ENCODE measurements around the gene HOXD1.

The HOXD1 gene

DNA sequence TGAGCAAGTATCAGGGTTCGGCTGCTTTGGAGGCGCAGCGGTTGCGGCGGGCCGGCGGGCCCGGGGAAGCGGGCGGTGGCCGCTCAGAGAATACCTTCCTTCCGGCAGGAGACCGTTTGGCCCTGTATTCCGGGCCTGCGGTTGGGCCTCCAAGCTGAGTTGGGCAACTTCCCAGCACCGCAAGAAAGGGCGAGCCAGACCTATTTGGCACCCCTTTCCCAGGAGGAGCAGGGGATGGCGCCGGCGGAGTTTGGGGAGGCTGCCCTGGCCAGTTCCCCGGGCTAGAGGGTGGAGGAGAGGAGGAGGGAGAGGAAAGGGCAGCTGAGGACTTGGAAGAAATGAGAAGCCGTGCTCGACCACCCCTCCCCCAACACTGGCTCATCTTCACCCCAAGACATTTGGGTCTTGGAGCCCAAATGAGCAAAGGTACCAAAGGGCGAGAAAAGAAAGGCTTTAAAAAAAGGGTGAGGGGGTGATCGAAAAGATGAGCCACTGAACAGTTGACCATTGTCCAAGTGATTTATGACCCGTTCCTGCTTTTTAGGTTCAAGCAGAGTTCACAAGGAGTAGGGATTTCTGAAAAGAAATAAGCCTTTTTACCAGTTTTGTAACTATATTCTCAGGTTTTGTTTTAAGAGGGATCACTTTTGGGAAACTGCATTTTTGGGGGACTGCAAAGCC, 23.0 kb upstream of the HOXD1 start:
- DNase-seq (ENCODE audit: low read depth in 3 of 3) = no peak

GRCh38 chr2:176166272-176166671, 22.2 kb upstream of the HOXD1 start:
- DNase-seq (ENCODE audit: low read depth in 3 of 3) = no peak

GRCh38 chr2:176167398-176167797, 21.1 kb upstream of the HOXD1 start:
- DNase-seq (ENCODE audit: low read depth in 3 of 3) = no peak

DNA sequence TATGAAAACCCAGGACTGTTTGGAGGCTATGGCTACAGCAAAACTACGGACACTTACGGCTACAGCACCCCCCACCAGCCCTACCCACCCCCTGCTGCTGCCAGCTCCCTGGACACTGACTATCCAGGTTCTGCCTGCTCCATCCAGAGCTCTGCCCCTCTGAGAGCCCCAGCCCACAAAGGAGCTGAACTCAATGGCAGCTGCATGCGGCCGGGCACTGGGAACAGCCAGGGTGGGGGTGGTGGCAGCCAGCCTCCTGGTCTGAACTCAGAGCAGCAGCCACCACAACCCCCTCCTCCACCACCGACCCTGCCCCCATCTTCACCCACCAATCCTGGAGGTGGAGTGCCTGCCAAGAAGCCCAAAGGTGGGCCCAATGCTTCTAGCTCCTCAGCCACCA, 19.3 kb upstream of the HOXD1 start:
- DNase-seq (ENCODE audit: low read depth in 3 of 3) = no peak

- no peak for DNase-seq (ENCODE audit: low read depth in 3 of 3)
Measured at GRCh38 chr2:176169711-176170110, 18.8 kb upstream of the HOXD1 start.

GRCh38 chr2:176170602-176171305, 17.7 kb upstream of the HOXD1 start:
- no peak for DNase-seq (ENCODE audit: low read depth in 3 of 3)

- no peak for DNase-seq (ENCODE audit: low read depth in 3 of 3)
Measured at GRCh38 chr2:176171351-176172006, 17.0 kb upstream of the HOXD1 start.

- no peak for DNase-seq (ENCODE audit: low read depth in 3 of 3)
Measured at GRCh38 chr2:176172007-176172894, 16.2 kb upstream of the HOXD1 start.

DNA sequence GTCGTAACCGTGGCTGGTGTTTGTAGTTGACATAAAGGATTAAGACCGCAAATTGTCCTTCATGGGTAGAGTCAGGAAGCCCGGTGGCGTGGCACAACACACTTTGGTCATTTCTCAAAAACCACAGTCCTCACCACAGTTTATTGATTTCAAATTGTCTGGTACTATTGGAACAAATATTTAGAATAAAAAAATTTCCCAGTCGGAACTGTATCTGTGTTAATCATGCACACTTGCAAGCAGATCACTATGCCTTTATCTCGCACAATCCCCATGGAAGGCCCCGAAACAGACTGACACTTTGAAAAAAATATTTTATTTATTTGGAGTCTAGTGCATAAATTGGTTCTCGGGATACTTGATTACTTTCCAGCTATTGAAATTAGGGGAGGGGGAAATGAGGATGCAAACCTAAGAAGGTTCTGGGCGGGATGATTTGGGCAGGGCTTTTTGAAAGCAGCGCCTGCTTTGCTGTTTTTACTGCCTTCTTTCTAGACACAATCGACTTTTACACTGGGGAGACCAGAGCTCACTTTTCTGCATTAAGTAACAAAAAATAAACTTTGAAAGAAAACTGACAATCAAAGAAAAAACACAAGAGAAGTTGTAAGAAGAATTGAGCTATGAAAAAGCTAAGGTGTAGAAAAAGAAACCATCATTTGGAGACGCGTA, 15.4 kb upstream of the HOXD1 start:
- no peak for DNase-seq (ENCODE audit: low read depth in 3 of 3)

DNA sequence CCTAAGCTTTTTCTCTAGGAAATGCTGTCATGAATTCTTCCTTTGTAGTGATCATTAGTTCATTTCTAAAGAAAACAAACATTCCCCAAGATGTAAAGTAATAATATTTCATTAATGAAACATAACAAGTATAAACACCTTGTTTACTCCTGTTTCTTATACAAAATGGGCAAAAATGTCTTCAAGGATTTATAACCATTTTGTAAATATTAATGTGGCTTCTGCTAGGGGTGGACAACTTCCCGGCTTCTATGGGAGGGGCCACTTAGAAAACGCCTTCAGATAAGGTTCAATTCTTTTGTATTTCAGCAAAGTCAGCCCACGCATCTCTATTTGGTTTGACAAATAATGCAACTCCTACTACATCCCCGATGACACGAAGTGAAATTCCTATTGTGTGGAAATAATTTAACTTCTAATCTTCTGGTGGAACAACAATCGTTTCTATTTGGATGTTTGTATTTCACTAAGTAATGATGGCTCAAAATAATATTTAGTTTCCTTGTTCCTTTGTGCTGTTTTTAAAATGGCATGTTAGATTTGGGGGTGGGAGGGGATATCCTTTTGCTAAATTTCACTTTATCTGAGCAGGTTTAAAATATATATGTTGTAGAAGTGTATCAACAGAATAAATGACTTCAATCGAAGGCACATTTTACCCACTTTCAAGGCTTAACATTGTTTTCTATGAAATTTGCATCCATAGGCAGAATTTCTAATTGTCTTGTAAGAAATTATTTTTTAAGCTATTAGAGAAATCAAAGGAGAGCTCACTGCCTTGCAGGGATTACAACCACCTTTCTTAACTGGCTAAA, 14.7 kb upstream of the HOXD1 start:
- DNase-seq (ENCODE audit: low read depth in 3 of 3) = no peak

- DNase-seq (ENCODE audit: low read depth in 3 of 3) = no peak
Measured at GRCh38 chr2:176174382-176174823, 14.1 kb upstream of the HOXD1 start.

- no peak for DNase-seq (ENCODE audit: low read depth in 3 of 3)
Measured at GRCh38 chr2:176174824-176175708, 13.4 kb upstream of the HOXD1 start.

DNA sequence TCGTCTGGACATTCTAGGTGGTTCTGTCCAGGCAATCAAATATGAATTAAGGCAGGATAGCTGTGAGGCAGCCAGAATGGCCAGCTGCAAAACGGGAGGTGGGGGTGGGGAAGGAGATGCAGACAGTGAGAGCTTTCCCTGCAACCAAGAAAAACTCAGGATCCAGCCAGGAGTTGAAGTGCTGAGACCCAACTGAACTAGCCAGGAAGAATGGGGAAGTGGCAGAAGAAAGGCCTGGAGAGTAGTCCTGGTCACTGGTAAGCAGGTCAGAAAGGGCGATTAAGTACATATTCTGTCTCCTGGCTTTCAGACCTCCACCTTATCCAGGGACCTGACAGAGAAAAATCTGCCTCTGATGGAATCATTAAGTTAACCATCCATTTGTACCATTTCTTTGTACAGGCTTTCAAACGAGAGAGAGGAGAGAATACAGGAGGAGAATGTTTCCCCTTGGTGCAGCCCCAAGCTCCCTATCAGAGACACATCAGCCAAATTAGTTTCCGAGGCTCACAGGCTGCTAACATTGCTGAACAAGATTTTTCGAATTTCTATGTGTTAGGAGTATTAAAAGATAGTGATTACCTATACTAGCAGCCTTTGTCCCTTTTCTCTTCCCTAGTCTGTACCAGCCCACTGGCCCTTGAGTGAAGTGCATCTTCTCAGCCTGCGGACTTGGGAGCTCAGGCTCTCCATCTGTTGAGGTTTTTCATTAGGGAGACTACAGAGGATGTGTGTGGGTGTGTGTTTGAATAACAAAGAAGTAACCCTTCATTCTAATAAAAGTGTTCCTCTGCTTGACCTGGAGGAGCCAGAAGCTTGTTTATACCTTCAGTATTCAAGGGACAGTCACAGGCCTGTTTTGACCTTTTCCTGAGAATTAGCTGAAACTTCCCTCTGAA, 12.5 kb upstream of the HOXD1 start:
- no peak for DNase-seq (ENCODE audit: low read depth in 3 of 3)

- DNase-seq (ENCODE audit: low read depth in 3 of 3) = no peak
Measured at GRCh38 chr2:176177580-176178037, 10.9 kb upstream of the HOXD1 start.

DNA sequence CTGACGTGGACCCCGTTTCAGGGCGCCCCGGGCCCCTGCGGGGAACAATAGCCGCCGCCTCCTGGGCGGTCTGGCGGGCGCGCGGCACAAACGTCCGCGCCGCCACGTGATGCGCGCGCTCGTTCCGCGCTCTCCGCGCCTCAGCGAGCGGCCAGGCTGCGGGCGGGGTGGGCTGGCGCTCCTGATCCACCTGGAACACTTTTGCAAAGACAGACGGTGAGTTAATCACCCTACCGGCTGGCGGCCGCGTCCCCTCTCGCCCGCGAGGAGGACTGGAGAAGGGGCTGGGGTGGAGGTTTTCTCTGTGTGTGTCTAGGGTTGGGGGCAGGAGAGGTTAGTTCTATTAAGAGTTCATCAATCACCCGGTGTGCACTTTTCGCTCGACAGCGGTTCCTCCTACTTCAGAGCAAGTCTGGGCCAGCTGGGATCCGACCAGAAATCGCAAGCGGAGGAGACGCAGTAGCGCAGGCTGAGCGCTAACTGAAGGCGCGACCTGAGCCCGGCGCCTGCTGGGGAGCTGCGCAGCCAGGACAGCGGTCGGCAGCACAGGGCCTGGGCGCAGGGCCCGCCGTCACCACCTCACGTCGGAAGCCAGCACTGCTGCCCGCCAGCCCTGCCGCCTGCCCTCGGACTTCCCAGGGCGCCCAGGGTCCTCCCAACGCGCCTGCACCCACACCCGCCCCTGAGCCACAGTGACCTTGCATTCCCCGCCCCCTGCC, 10.3 kb upstream of the HOXD1 start:
- DNase-seq (ENCODE audit: low read depth in 3 of 3) = no peak

- no peak for DNase-seq (ENCODE audit: low read depth in 3 of 3)
Measured at GRCh38 chr2:176178757-176179295, 9.6 kb upstream of the HOXD1 start.

- no peak for DNase-seq (ENCODE audit: low read depth in 3 of 3)
Measured at GRCh38 chr2:176181551-176181950, 6.9 kb upstream of the HOXD1 start.

All from stimulated activated CD4-positive, alpha-beta T cell treated with anti-CD3 and anti-CD28 coated beads, TNF-alpha, amount 100 ng/mL, for 24 hours (primary cell).